ENCODE measurements around the gene CPPED1.

Gene CPPED1

DNA sequence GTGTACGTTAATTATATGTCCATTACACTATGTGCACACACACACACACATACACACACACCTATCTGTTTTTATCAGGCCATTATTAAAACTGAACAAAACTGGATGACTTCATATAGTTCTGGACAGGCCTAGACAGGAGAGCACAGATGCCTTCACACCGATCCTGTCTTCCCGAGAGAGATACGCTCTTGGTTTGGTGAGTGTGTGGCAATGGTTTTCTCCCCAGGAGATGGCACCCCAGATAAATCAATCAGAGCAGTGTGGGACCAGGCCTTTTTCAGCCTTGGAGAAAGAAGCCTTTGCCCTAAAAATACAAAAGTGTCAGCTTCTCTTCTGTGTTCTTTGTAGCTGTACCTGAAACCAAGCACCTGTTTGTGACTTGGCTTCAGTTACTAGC lies 83.7 kb downstream of the CPPED1 start:
- no peak overlapping the region for H3K4me3 ChIP-seq (ENCODE audit: low read depth, low read length)
- no peak for DNase-seq (ENCODE audit: low read depth)
- in situ Hi-C loops (cut with HindIII; ENCODE audit: low sequenced_read_pairs): loop anchor here (5.0 kb wide), 1 partner anchor 63 kb away; no protein-coding TSS in a partner anchor
- TF ChIP-seq CTCF (IDR thresholded peaks at IDR 0.05; ENCODE audit: low read depth, low read length, missing control alignments): no peak

DNA sequence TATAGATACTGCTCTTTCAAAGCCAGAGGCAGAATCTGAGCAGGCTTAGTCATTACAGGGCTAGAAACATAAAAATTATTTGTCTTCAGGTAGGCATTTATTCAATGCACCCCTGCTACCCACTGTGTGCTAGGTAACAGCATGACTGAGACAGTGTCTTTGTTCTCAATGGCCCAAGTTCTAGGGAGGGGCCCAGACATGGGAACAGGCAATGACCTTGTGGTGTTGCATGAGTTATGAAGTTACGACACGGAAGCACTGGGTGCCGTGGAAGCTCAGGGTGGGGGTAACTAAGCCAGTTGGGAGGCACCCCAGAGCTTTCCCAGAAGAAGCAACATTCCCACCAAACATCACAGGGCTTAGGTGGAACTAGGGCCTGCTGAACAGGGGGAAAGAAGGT lies 87.0 kb downstream of the CPPED1 start:
- in situ Hi-C loops (cut with HindIII; ENCODE audit: low sequenced_read_pairs): loop anchor here (5.0 kb wide), 1 partner anchor 59 kb away; no protein-coding TSS in a partner anchor
- DNase-seq (ENCODE audit: low read depth): no peak
- H3K4me3 ChIP-seq (ENCODE audit: low read depth, low read length): no peak overlapping the region
- TF ChIP-seq CTCF (IDR thresholded peaks at IDR 0.05; ENCODE audit: low read depth, low read length, missing control alignments): no peak

DNA sequence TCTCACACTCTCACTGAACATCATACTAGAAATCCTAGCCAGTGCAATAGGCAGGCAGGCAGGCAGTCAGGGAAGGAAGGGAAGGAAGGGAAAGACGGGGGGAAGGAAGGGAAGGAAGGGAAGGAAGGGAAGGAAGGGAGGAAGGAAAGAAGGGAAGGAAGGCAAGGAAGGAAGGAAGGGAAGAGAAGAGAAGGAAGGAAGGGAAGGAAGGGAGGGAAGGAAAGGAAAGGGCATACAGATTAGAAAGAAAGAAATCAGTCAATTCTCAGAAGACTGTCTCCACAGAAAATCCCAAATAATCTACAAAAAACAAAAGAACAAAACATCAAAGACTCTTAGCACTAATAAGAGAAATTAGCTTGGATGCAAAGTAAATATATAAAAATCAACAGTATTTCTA lies 93.9 kb downstream of the CPPED1 start:
- TF ChIP-seq CTCF (IDR thresholded peaks at IDR 0.05; ENCODE audit: low read depth, low read length, missing control alignments): no peak
- H3K4me3 ChIP-seq (ENCODE audit: low read depth, low read length): no peak overlapping the region
- in situ Hi-C loops (cut with HindIII; ENCODE audit: low sequenced_read_pairs): no loop called here
- no peak for DNase-seq (ENCODE audit: low read depth)

- in situ Hi-C loops (cut with HindIII; ENCODE audit: low sequenced_read_pairs): no loop called here
Observed at GRCh38 chr16:12708266-12708665, 95.4 kb downstream of the CPPED1 start.

DNA sequence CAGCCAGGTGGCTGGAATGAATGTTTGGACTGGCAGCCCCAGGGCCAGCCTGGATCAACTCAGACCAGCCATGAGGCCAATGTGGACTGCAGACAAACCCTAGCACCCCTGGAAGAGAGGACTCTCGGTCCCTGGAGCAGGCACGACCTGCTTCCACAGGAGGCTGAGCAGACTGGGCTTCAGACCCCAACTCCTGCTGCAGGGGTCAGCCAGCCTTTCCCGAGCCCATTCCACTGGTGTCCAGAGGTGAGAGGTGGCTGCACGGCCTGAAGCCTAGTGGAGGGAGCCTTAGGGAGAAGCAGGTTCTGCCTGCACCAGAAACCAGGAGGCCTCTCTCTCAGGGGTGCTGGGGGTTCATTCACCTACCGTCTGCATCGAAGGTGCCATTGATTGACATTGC lies 97.1 kb downstream of the CPPED1 start:
- H3K4me3 ChIP-seq (ENCODE audit: low read depth, low read length): no peak overlapping the region
- TF ChIP-seq CTCF (IDR thresholded peaks at IDR 0.05; ENCODE audit: low read depth, low read length, missing control alignments): no peak
- no peak for DNase-seq (ENCODE audit: low read depth)
- in situ Hi-C loops (cut with HindIII; ENCODE audit: low sequenced_read_pairs): no loop called here

More at GRCh38 chr16:12708266-12708665, 95.4 kb downstream of the CPPED1 start:
- no peak overlapping the region for H3K4me3 ChIP-seq (ENCODE audit: low read depth, low read length)
- no peak for TF ChIP-seq CTCF (IDR thresholded peaks at IDR 0.05; ENCODE audit: low read depth, low read length, missing control alignments)
- DNase-seq (ENCODE audit: low read depth): no peak

DNA sequence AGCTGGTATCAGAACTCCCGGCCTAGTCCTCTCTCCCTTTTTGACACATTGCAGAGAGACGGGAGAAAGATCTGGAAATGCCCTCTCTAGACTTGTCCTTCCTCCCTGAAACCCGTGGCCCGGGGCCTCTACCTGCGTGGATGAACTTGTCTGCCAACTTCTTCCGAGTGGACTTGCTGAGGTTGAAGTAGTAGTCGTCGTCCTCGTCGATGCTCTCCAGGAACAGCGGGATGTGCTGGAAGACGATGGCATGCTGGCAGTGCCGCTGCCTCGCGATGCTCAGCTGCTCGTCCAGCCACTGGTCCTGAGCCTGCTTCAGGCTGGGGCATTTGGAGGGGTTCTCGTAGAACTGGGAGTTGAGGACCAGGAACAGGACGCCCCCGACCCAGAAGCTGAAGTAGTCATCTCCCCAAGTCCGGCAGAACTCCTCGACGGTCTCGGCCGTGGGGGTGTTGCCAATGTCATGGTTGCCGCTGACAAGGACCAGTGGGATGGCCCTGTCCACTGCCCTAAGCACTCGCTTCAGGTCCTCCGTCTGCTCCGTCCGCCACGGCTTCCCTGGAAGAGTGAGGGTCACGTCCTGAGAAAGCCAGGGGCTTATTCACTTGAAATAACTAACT lies 99.1 kb downstream of the CPPED1 start:
- TF ChIP-seq CTCF (IDR thresholded peaks at IDR 0.05; ENCODE audit: low read depth, low read length, missing control alignments): no peak
- in situ Hi-C loops (cut with HindIII; ENCODE audit: low sequenced_read_pairs): no loop called here
- no peak overlapping the region for H3K4me3 ChIP-seq (ENCODE audit: low read depth, low read length)
- no peak for DNase-seq (ENCODE audit: low read depth)

All from astrocyte of the cerebellum (primary cell).